ENCODE measurements around the gene CNTNAP1.
A peak's percentile ranks its signal among the peaks of the same experiment; 100 is the strongest.

The CNTNAP1 gene

GRCh38 chr17:42679492-42680330 lies 2.6 kb upstream of the CNTNAP1 start:
- Histone ChIP-seq H3K4me2 (peak overlapping the region; percentile 97), H3K27ac (peak overlapping the region; percentile 98), H4K20me1 (ENCODE audit: insufficient read depth) (no peaks in the 10 kb centered on the region), H3K4me3 (IDR thresholded peaks at IDR 0.05; ENCODE audit: insufficient read depth, low read depth, low read length) (no peak overlapping the region), H3K4me1 (ENCODE audit: low read depth, poor library complexity, severe bottlenecking) (peaks cover 41% of the 10 kb centered on the region), H2AFZ (ENCODE audit: low read depth) (peak overlapping the region; percentile 62), H3K79me2 (ENCODE audit: insufficient read depth, low read depth) (peaks cover 33% of the 10 kb centered on the region), H3K36me3 (ENCODE audit: insufficient read depth) (no peaks in the 10 kb centered on the region), H3K27me3 (ENCODE audit: insufficient read depth, low read depth) (no peaks in the 10 kb centered on the region), H3K9ac (peak overlapping the region; percentile 83)
- TF ChIP-seq CTCF (conservative IDR thresholded peaks at IDR 0.05; ENCODE audit: low read depth, low read length): peak; percentile 85

GRCh38 chr17:42680331-42680808 lies 2.0 kb upstream of the CNTNAP1 start:
- H3K27me3 ChIP-seq (ENCODE audit: insufficient read depth, low read depth): no peaks in the 10 kb centered on the region
- peak overlapping the region; percentile 98 for H3K27ac ChIP-seq
- 0 out of 2 replicates have a peak overlapping the region, but pooled peaks have one; percentile 62 for H2AFZ ChIP-seq (ENCODE audit: low read depth)
- no peaks in the 10 kb centered on the region for H4K20me1 ChIP-seq (ENCODE audit: insufficient read depth)
- H3K4me3 ChIP-seq (IDR thresholded peaks at IDR 0.05; ENCODE audit: insufficient read depth, low read depth, low read length): no peak overlapping the region
- H3K79me2 ChIP-seq (ENCODE audit: insufficient read depth, low read depth): peaks cover 26% of the 10 kb centered on the region
- no peaks in the 10 kb centered on the region for H3K36me3 ChIP-seq (ENCODE audit: insufficient read depth)
- no peak for TF ChIP-seq CTCF (conservative IDR thresholded peaks at IDR 0.05; ENCODE audit: low read depth, low read length)
- peaks cover 40% of the 10 kb centered on the region for H3K4me1 ChIP-seq (ENCODE audit: low read depth, poor library complexity, severe bottlenecking)
- no peak overlapping the region for H3K9ac ChIP-seq
- H3K4me2 ChIP-seq: peak overlapping the region; percentile 97

- Histone ChIP-seq H3K79me2 (ENCODE audit: insufficient read depth, low read depth) (peaks cover 8% of the 10 kb centered on the region; the same call in 1 of the 2 replicates), H4K20me1 (ENCODE audit: insufficient read depth) (no peaks in the 10 kb centered on the region), H3K27me3 (ENCODE audit: insufficient read depth, low read depth) (no peaks in the 10 kb centered on the region), H3K9ac (no peak overlapping the region), H3K36me3 (ENCODE audit: insufficient read depth) (no peaks in the 10 kb centered on the region), H3K27ac (peak overlapping the region; percentile 3; the same call in 1 of the 2 replicates), H3K4me1 (ENCODE audit: low read depth, poor library complexity, severe bottlenecking) (peaks cover 40% of the 10 kb centered on the region), H3K4me2 (peak overlapping the region; percentile 43), H2AFZ (ENCODE audit: low read depth) (no peak overlapping the region), H3K4me3 (IDR thresholded peaks at IDR 0.05; ENCODE audit: insufficient read depth, low read depth, low read length) (no peak overlapping the region)
- TF ChIP-seq CTCF (conservative IDR thresholded peaks at IDR 0.05; ENCODE audit: low read depth, low read length): no peak
Observed at GRCh38 chr17:42682722-42683403, 532 bp downstream of the CNTNAP1 start.

GRCh38 chr17:42683407-42684034 lies 1.2 kb downstream of the CNTNAP1 start:
- no peak overlapping the region for H2AFZ ChIP-seq (ENCODE audit: low read depth)
- TF ChIP-seq CTCF (conservative IDR thresholded peaks at IDR 0.05; ENCODE audit: low read depth, low read length): no peak
- H4K20me1 ChIP-seq (ENCODE audit: insufficient read depth): no peaks in the 10 kb centered on the region
- H3K27ac ChIP-seq: no peak overlapping the region
- no peaks in the 10 kb centered on the region for H3K36me3 ChIP-seq (ENCODE audit: insufficient read depth)
- no peaks in the 10 kb centered on the region for H3K27me3 ChIP-seq (ENCODE audit: insufficient read depth, low read depth)
- H3K9ac ChIP-seq: no peak overlapping the region
- H3K79me2 ChIP-seq (ENCODE audit: insufficient read depth, low read depth): peaks cover 8% of the 10 kb centered on the region; the same call in 1 of the 2 replicates
- peak overlapping the region; percentile 43 for H3K4me2 ChIP-seq
- H3K4me1 ChIP-seq (ENCODE audit: low read depth, poor library complexity, severe bottlenecking): peaks cover 40% of the 10 kb centered on the region
- H3K4me3 ChIP-seq (IDR thresholded peaks at IDR 0.05; ENCODE audit: insufficient read depth, low read depth, low read length): no peak overlapping the region

Data from KMS-11 (cell line).